GM12878 (cell line): ENCODE measurements around the gene ZACN. TPM values are rescaled to one million over a fixed set of nuclear protein-coding genes. Genes with fewer than 3 reads are reported as not detected.

ENCODE experiments used
- ATAC-seq: fragments of 200-7000 bp; cut with Tn5 transposase; 3 replicates; pipeline ENCODE4 v1.9.1; 2020; ENCODE audit warnings: mild to moderate bottlenecking, moderate library complexity
- BruUV-seq: library from RNA; stranded (reverse); fragments of 400-500 nt; replicated peaks from 2 replicates; lab custom pipeline; 2021; lab: Mats Ljungman, UMichigan
- CTCF ChIA-PET: fragments of 300-600 bp; sonication (Branson Sonifier 250); formaldehyde crosslinking; extraction: SDS; loops from one replicate; lab custom pipeline; 2021; ENCODE audit warnings: inconsistent platforms; lab: Yijun Ruan, JAX
- POLR2A ChIA-PET: fragments of 350-600 bp; formaldehyde crosslinking; extraction: SDS; loops from one replicate; lab custom pipeline; 2021; ENCODE audit warnings: inconsistent platforms; lab: Charles Lee
- RAD21 ChIA-PET: fragments of 300-600 bp; sonication (Branson Sonifier 250); formaldehyde crosslinking; loops from one replicate; lab custom pipeline; 2023; ENCODE audit warnings: antibody characterized with exemption; ENCODE audit not compliant: unreplicated experiment; lab: Charles Lee
- SMC1A ChIA-PET: fragments of 300-600 bp; sonication (Branson Sonifier 250); formaldehyde crosslinking; loops from one replicate; lab custom pipeline; 2023; ENCODE audit not compliant: unreplicated experiment, uncharacterized antibody; lab: Charles Lee
- DNase-seq: peaks from one replicate; pipeline ENCODE4 v3.0.0-alpha.2; 2011; ENCODE audit warnings: low read depth, low spot score
- FAIRE-seq: peaks from 3 replicates; lab custom pipeline; 2011; peaks lifted over from hg19 to GRCh38; lab: Jason Lieb, UNC
- H2AFZ ChIP-seq: 2 replicates; pipeline ENCODE4 v1.6.0; 2011; ENCODE audit warnings: low read depth, low read length, control low read depth; ENCODE audit not compliant: control insufficient read depth
- H3K27ac ChIP-seq: 2 replicates; pipeline ENCODE4 v1.5.1; 2011; ENCODE audit warnings: control low read depth; ENCODE audit not compliant: control insufficient read depth, insufficient read depth
- H3K27me3 ChIP-seq, 2 experiments: replicated peaks in 1 of 2; 2 replicates each; pipeline versions ENCODE4 v1.6.0 to v1.6.1; 2011; ENCODE audit warnings: low read length in 1 of 2; ENCODE audit not compliant: control insufficient read depth in 2 of 2, insufficient read depth in 2 of 2
- H3K36me3 ChIP-seq, 2 experiments: 2 replicates each; pipeline ENCODE4 v1.5.1; 2011; ENCODE audit warnings: low read length in 1 of 2; ENCODE audit not compliant: control insufficient read depth in 2 of 2, insufficient read depth in 2 of 2
- H3K4me1 ChIP-seq: 2 replicates; pipeline ENCODE4 v1.6.1; 2011; ENCODE audit warnings: mild to moderate bottlenecking, low read length, moderate library complexity, mixed read lengths; ENCODE audit not compliant: control insufficient read depth, insufficient read depth
- H3K4me2 ChIP-seq: 2 replicates; pipeline ENCODE4 v1.6.0; 2011; ENCODE audit warnings: control low read depth; ENCODE audit not compliant: control insufficient read depth, insufficient read depth
- H3K4me3 ChIP-seq: fragments of 200-600 bp; sonication (generic); 2 replicates; pipeline ENCODE4 v1.5.1; 2016
- H3K79me2 ChIP-seq: 2 replicates; pipeline ENCODE4 v1.6.0; 2011; ENCODE audit warnings: low read length; ENCODE audit not compliant: control insufficient read depth, insufficient read depth
- H3K9ac ChIP-seq: 2 replicates; pipeline ENCODE4 v1.8.0; 2011; ENCODE audit warnings: low read length, control low read depth, mixed read lengths; ENCODE audit not compliant: control insufficient read depth, insufficient read depth
- H3K9me3 ChIP-seq: replicated peaks from 3 replicates; pipeline ENCODE4 v1.5.1; 2011; ENCODE audit warnings: mild to moderate bottlenecking, low read length; ENCODE audit not compliant: control insufficient read depth, insufficient read depth
- H4K20me1 ChIP-seq: 2 replicates; pipeline ENCODE4 v1.6.0; 2011; ENCODE audit not compliant: control insufficient read depth, insufficient read depth
- BACH1 ChIP-seq: fragments of 450-650 bp; IDR thresholded peaks from 2 replicates; pipeline ENCODE4 v1.6.1; 2017; ENCODE audit warnings: mild to moderate bottlenecking, borderline replicate concordance
- ETV6 ChIP-seq, 2 experiments: fragments of 450-650 bp in 1 of 2; IDR thresholded peaks in 1 of 2; conservative IDR thresholded peaks in 1 of 2; 2 replicates each; pipeline ENCODE4 v1.6.1; 2014; ENCODE audit warnings: antibody characterized with exemption in 1 of 2, borderline replicate concordance in 1 of 2, low read depth in 1 of 2, mild to moderate bottlenecking in 1 of 2, moderate library complexity in 1 of 2
- IKZF1 ChIP-seq: fragments of 450-650 bp; conservative IDR thresholded peaks from 2 replicates; pipeline ENCODE4 v1.6.1; 2017; ENCODE audit warnings: antibody characterized with exemption, mild to moderate bottlenecking
- IKZF2 ChIP-seq, 2 experiments: fragments of 450-650 bp; IDR thresholded peaks; 2 replicates each; pipeline ENCODE4 v1.6.1; 2017; ENCODE audit warnings: mild to moderate bottlenecking in 2 of 2, moderate library complexity in 2 of 2
- IRF5 ChIP-seq: fragments of 450-650 bp; IDR thresholded peaks from 2 replicates; pipeline ENCODE4 v1.6.1; 2017; ENCODE audit warnings: borderline replicate concordance
- JUND ChIP-seq: IDR thresholded peaks from 2 replicates; pipeline ENCODE4 v1.6.1; 2012; ENCODE audit warnings: low read depth, mild to moderate bottlenecking, low read length, improper control_type of control experiment, moderate library complexity
- MXI1 ChIP-seq: fragments of 150-350 bp; IDR thresholded peaks from 2 replicates; pipeline ENCODE4 v1.6.1; 2011; ENCODE audit warnings: low read depth, mild to moderate bottlenecking, inconsistent platforms, low read length, improper control_type of control experiment
- PKNOX1 ChIP-seq: fragments of 450-650 bp; IDR thresholded peaks from 2 replicates; pipeline ENCODE4 v1.6.1; 2016; ENCODE audit warnings: mild to moderate bottlenecking
- PRDM15 ChIP-seq: fragments of 450-650 bp; formaldehyde crosslinking; IDR thresholded peaks from 2 replicates; pipeline ENCODE4 v1.4.0; 2020; ENCODE audit warnings: mild to moderate bottlenecking, moderate library complexity
- RAD51 ChIP-seq: fragments of 450-650 bp; IDR thresholded peaks from 2 replicates; pipeline ENCODE4 v1.6.1; 2016; ENCODE audit warnings: moderate library complexity, mild to moderate bottlenecking, inconsistent platforms
- TAF1 ChIP-seq: IDR thresholded peaks from 2 replicates; pipeline ENCODE4 v1.6.1; 2011; ENCODE audit warnings: mild to moderate bottlenecking, low read depth, low read length, borderline replicate concordance
- TCF7 ChIP-seq: IDR thresholded peaks from 2 replicates; pipeline ENCODE4 v1.6.1; 2014; ENCODE audit warnings: antibody characterized with exemption, borderline replicate concordance
- USF1 ChIP-seq: IDR thresholded peaks from 2 replicates; pipeline ENCODE4 v1.6.1; 2011; ENCODE audit warnings: borderline replicate concordance, low read depth, mild to moderate bottlenecking, moderate library complexity, mixed read lengths, low read length; ENCODE audit not compliant: insufficient read depth; ENCODE audit errors: extremely low read length
- ZNF274 ChIP-seq: IDR thresholded peaks from one replicate; pipeline ENCODE4 v1.8.0; 2011; ENCODE audit not compliant: insufficient read length, insufficient read depth
- WGBS: methylation state at CpG from one replicate; pipeline ENCODE4 v1.1.6; 2016; ENCODE audit warnings: low lambda C conversion rate; ENCODE audit not compliant: insufficient replicate concordance, insufficient coverage; ENCODE audit errors: missing lambda C conversion rate; 5-methylcytosine and 5-hydroxymethylcytosine counted together
- in situ Hi-C: fragments of 300-500 bp; cut with MboI; formaldehyde crosslinking; loops from 9 replicates; pipeline ENCODE4 v1.14.3; 2018; ENCODE audit warnings: mixed read lengths
- intact Hi-C: fragments of 100-400 bp; cut with micrococcal nuclease; formaldehyde crosslinking; loops from one replicate; pipeline ENCODE4 v1.14.2; 2022; ENCODE audit not compliant: unreplicated experiment
- polyA plus RNA-seq, 11 experiments: library from polyadenylated mRNA; depleted of rRNA in 4 of 11; unstranded in 6 of 11; stranded (reverse) in 5 of 11; fragments of >200 nt; fragmentation: Nextera tagmentation in 4 of 11; fragmentation: Illumina TruSeq in 1 of 11; extraction: Ambion mirVana in 4 of 11; extraction: Trizol in 1 of 11; gene quantifications; 1 replicate in 1 of 11; 2 replicates in 10 of 11; pipeline versions ENCODE4 v1.2.1 to v1.2.3, GENCODE V29; 2011 to 2016; ENCODE audit warnings: inconsistent platforms in 2 of 11, missing spikeins in 2 of 11, low read depth in 1 of 11
- total RNA-seq, 4 experiments: library from RNA; depleted of rRNA in 3 of 4; stranded (reverse); fragments of >200 nt in 3 of 4; fragmentation: Illumina TruSeq in 1 of 4; extraction: Trizol in 1 of 4; gene quantifications; 2 replicates each; pipeline versions ENCODE4 v1.2.1 to v1.2.3, GENCODE V29; 2013 to 2021

Gene ZACN
- total and polyA plus RNA-seq, 10 of the 15 experiments (the other 5 are each of a cell fraction or from before 2014, with no cell fraction given): 0.06 to 11.3 (median 0.47) TPM; not detected in 2

GRCh38 chr17:76104140-76104895 lies 25.3 kb downstream of the ZACN start:
- Histone ChIP-seq H4K20me1 (no peaks in the 10 kb centered on the region), H3K27ac (peak overlapping the region; percentile 71), H3K4me2 (peak overlapping the region; percentile 86), H3K27me3 (no peaks in the 10 kb centered on the region), H3K79me2 (peaks cover 14% of the 10 kb centered on the region), H3K4me3 (peak overlapping the region; percentile 90), H3K36me3 (peaks cover 1 to 10% of the 10 kb centered on the region in 2 experiments; a peak in 3 of 4 replicates), H3K9ac (peak overlapping the region; percentile 69; the same call in 1 of the 2 replicates), H2AFZ (peak overlapping the region; percentile 90), H3K9me3 (no peaks in the 10 kb centered on the region; the same call in 2 of the 3 replicates), H3K4me1 (peaks cover 6% of the 10 kb centered on the region)
- WGBS: 82% methylated on average over 28 of the region's 29 CpGs
- ATAC-seq (no peak; the same call in 2 of the 3 replicates), DNase-seq (no peak), FAIRE-seq (no peak)
- BruUV-seq: TSS peak; percentile 99
- SMC1A ChIA-PET: interaction anchor here (0.7 to 1.3 kb wide), 6 partner anchors 9 to 520 kb away, joined by 3 to 4 read pairs (median 4); no protein-coding TSS in a partner anchor
- RAD21 ChIA-PET: interaction anchor here (0.7 to 1.2 kb wide), 3 partner anchors 23 to 199 kb away, joined by 3 to 4 read pairs (median 3); no protein-coding TSS in a partner anchor
- in situ Hi-C loops (no loop called here), intact Hi-C loops (no loop called here)
- CTCF ChIA-PET: interaction anchor here (0.7 to 7.6 kb wide), 9 partner anchors 8 to 199 kb away, joined by 3 to 40 read pairs (median 4); no protein-coding TSS in a partner anchor
- POLR2A ChIA-PET: interaction anchor here (0.6 to 1.3 kb wide), 7 partner anchors 75 to 293 kb away, joined by 3 to 4 read pairs (median 3); partner anchors contain the start of gene UBALD2
- TF ChIP-seq ZNF274 (no peak), IRF5 (no peak), TAF1 (no peak), USF1 (no peak), TCF7 (no peak), ETV6 (conservative IDR thresholded peaks at IDR 0.05 in 1 of 2, IDR thresholded peaks at IDR 0.05 in 1 of 2; ENCODE audit: borderline replicate concordance in 1 of 2, low read depth in 1 of 2) (no peak), IKZF2 (IDR thresholded peaks at IDR 0.05) (0 out of 4 replicates have a peak, but pooled peaks of 1 of the 2 experiments have one; percentile 13), JUND (no peak), PKNOX1 (no peak), IKZF1 (0 out of 2 replicates have a peak, but pooled peaks have one; percentile 9), PRDM15 (no peak), MXI1 (0 out of 2 replicates have a peak, but pooled peaks have one; percentile 28), RAD51 (no peak), BACH1 (no peak)
